ENCODE data around the gene ADO.
"Not testable (repeated sequence)": the region's sequence is repeated elsewhere in the genome, so short reads cannot be mapped to it uniquely, and the experiment has no call there.

The ADO gene

GRCh38 chr10:62772186-62772974 is 32.1 kb upstream of the ADO start:
- no peak overlapping the region for H3K4me3 ChIP-seq (ENCODE audit: low read depth, low read length)
- no peak overlapping the region for H3K27ac ChIP-seq
- DNase-seq: no peak
- TF ChIP-seq, protein P1, sequence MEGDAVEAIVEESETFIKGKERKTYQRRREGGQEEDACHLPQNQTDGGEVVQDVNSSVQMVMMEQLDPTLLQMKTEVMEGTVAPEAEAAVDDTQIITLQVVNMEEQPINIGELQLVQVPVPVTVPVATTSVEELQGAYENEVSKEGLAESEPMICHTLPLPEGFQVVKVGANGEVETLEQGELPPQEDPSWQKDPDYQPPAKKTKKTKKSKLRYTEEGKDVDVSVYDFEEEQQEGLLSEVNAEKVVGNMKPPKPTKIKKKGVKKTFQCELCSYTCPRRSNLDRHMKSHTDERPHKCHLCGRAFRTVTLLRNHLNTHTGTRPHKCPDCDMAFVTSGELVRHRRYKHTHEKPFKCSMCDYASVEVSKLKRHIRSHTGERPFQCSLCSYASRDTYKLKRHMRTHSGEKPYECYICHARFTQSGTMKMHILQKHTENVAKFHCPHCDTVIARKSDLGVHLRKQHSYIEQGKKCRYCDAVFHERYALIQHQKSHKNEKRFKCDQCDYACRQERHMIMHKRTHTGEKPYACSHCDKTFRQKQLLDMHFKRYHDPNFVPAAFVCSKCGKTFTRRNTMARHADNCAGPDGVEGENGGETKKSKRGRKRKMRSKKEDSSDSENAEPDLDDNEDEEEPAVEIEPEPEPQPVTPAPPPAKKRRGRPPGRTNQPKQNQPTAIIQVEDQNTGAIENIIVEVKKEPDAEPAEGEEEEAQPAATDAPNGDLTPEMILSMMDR (IDR thresholded peaks at IDR 0.05; ENCODE audit: low read depth, low read length): no peak
- H3K36me3 ChIP-seq: no peaks in the 10 kb centered on the region
- peaks cover 5% of the 10 kb centered on the region for H3K9me3 ChIP-seq (ENCODE audit: severe bottlenecking)
- H3K27me3 ChIP-seq (ENCODE audit: insufficient read depth, low read depth, severe bottlenecking): peaks cover 67% of the 10 kb centered on the region

- Histone ChIP-seq H3K27ac (no peak overlapping the region), H3K27me3 (ENCODE audit: insufficient read depth, low read depth, severe bottlenecking) (peaks cover 69% of the 10 kb centered on the region), H3K36me3 (no peaks in the 10 kb centered on the region), H3K4me3 (ENCODE audit: low read depth, low read length) (no peak overlapping the region), H3K9me3 (ENCODE audit: severe bottlenecking) (peaks cover 5% of the 10 kb centered on the region)
- TF ChIP-seq, protein P1 (IDR thresholded peaks at IDR 0.05; ENCODE audit: low read depth, low read length): no peak
- no peak for DNase-seq
Observed at GRCh38 chr10:62778125-62778524, 26.4 kb upstream of the ADO start.

DNA sequence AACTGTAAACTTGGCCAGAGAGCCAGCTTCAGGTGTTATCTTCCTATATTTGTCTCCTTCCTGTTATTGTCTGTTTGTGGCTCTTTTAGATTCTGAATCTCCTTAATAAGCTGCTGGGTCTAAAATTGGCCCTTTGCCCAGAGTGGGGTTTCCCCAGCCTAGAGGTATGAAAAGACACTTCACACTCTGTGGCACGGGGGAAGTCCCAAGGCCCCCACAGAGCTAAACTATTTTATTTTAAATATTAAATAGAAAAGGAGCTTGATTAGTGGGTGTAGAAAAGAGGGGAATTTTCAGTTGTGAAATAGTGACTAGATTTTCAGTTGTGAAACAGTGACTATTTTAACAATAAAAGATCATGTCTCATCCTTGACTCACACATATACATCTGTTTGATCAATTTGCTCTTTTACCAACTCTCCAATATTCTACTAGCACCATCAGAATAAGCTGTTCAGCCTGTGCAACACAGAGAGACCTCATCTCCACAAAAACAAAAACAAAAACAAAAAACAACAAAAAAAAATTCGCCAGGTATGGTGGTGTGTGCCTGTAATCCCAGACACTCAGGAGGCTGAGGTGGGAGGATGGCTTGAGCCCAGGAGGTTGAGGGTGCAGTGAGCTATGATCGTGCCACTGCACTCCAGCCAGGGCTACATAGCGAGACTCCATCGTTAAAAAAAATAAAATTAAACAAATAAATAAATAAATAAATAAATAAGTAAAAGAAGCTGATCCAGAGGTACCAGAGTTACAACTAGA is 24.9 kb upstream of the ADO start:
- no peak for DNase-seq
- H3K36me3 ChIP-seq: no peaks in the 10 kb centered on the region
- H3K9me3 ChIP-seq (ENCODE audit: severe bottlenecking): peaks cover 5% of the 10 kb centered on the region
- peaks cover 59% of the 10 kb centered on the region for H3K27me3 ChIP-seq (ENCODE audit: insufficient read depth, low read depth, severe bottlenecking)
- no peak overlapping the region for H3K4me3 ChIP-seq (ENCODE audit: low read depth, low read length)
- no peak overlapping the region for H3K27ac ChIP-seq
- TF ChIP-seq, protein P1 (IDR thresholded peaks at IDR 0.05; ENCODE audit: low read depth, low read length): no peak

- not testable (repeated sequence) for DNase-seq; H3K9me3 ChIP-seq (ENCODE audit: severe bottlenecking)
- H3K27me3 ChIP-seq (ENCODE audit: insufficient read depth, low read depth, severe bottlenecking): peaks cover 35% of the 10 kb centered on the region
Observed at GRCh38 chr10:62784537-62784936, 20.0 kb upstream of the ADO start.

GRCh38 chr10:62788285-62788684 is 16.2 kb upstream of the ADO start:
- H3K36me3 ChIP-seq; H3K9me3 ChIP-seq (ENCODE audit: severe bottlenecking); DNase-seq: not testable (repeated sequence)

More at GRCh38 chr10:62784537-62784936, 20.0 kb upstream of the ADO start:
- not testable (repeated sequence) for H3K4me3 ChIP-seq (ENCODE audit: low read depth, low read length); H3K27ac ChIP-seq; H3K36me3 ChIP-seq

DNA sequence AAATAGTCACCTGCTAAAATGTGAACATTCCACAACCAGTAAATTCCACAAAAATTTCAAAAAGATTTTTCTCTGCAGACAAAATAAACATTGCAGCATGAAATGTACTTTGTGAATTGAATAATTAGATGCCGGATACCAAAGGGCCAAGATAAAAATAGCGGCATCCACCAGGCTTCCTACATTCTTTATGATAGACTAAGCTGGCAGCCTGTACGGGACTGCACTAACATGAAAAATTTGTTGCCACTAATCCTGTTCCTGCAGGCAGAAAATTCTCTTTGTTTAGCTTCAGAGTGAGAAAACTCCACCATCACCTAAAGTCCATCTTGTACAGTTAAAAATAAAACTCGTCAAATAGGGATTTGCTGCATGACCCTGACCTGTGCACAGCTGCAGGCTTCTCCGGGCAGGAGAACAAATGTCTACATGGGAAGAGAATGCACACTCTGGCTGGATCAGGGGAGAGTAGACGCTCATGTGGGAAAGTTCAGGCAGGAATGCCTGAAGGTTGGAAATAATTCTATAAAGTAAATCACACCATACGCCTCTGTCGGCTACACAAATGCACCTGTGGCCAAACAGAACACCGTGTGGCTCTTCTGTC is 15.6 kb upstream of the ADO start:
- no peak for DNase-seq

More at GRCh38 chr10:62788285-62788684, 16.2 kb upstream of the ADO start:
- H3K4me3 ChIP-seq (ENCODE audit: low read depth, low read length); H3K27ac ChIP-seq: not testable (repeated sequence)
- H3K27me3 ChIP-seq (ENCODE audit: insufficient read depth, low read depth, severe bottlenecking): peaks cover 23% of the 10 kb centered on the region

More for the DNA sequence above, 15.6 kb upstream of the ADO start:
- H3K27me3 ChIP-seq (ENCODE audit: insufficient read depth, low read depth, severe bottlenecking): peaks cover 28% of the 10 kb centered on the region
- no peak overlapping the region for H3K4me3 ChIP-seq (ENCODE audit: low read depth, low read length)
- H3K27ac ChIP-seq: no peak overlapping the region
- H3K9me3 ChIP-seq (ENCODE audit: severe bottlenecking): peaks cover 10% of the 10 kb centered on the region
- TF ChIP-seq, protein P1 (IDR thresholded peaks at IDR 0.05; ENCODE audit: low read depth, low read length): no peak
- no peaks in the 10 kb centered on the region for H3K36me3 ChIP-seq

Data from WERI-Rb-1 (cell line).